SJSA1 (cell line): ENCODE results near the gene RNF187. TPM values are rescaled to one million over a fixed set of nuclear protein-coding genes. Genes with fewer than 3 reads are reported as not detected.
"Not testable (repeated sequence)": the region's sequence is repeated elsewhere in the genome, so short reads cannot be mapped to it uniquely, and the experiment has no call there.

Experiments used
- DNase-seq, 2 experiments: peaks; one replicate each; pipeline ENCODE4 v3.0.0-alpha.2; 2015 to 2020; ENCODE audit warnings: low spot score in 2 of 2, low read depth in 1 of 2
- H3K27ac ChIP-seq: fragments of 250-450 bp; sonication (Bioruptor Pico); 2 replicates; pipeline ENCODE4 v1.5.1; 2020; ENCODE audit warnings: mild to moderate bottlenecking, moderate library complexity
- H3K27me3 ChIP-seq: fragments of 250-450 bp; sonication (Bioruptor Pico); replicated peaks from 2 replicates; pipeline ENCODE4 v1.5.1; 2020; ENCODE audit warnings: mild to moderate bottlenecking, moderate library complexity
- H3K36me3 ChIP-seq: fragments of 250-450 bp; sonication (Bioruptor Pico); 2 replicates; pipeline ENCODE4 v1.5.1; 2020; ENCODE audit warnings: mild to moderate bottlenecking
- H3K4me1 ChIP-seq: fragments of 250-450 bp; sonication (Bioruptor Pico); replicated peaks from 2 replicates; pipeline ENCODE4 v1.6.1; 2021; ENCODE audit warnings: mild to moderate bottlenecking
- H3K4me3 ChIP-seq: fragments of 250-450 bp; sonication (Bioruptor Pico); 2 replicates; pipeline ENCODE4 v1.5.1; 2020; ENCODE audit warnings: mild to moderate bottlenecking
- H3K9me3 ChIP-seq: fragments of 250-450 bp; sonication (Bioruptor Pico); replicated peaks from 2 replicates; pipeline ENCODE4 v1.5.1; 2020; ENCODE audit warnings: mild to moderate bottlenecking
- total RNA-seq: library from RNA; depleted of rRNA; stranded (reverse); fragments of >200 nt; shearing (Covaris generic); gene quantifications from 2 replicates; pipeline ENCODE4 v1.2.3, GENCODE V29; 2014

Gene RNF187
- total RNA-seq, 1 experiment from 2014 or later = 36.4 TPM

GRCh38 chr1:228500143-228500734 lies 13.1 kb downstream of the RNF187 start:
- no peaks in the 10 kb centered on the region; the same call in 1 of the 2 replicates for H3K36me3 ChIP-seq
- H3K4me1 ChIP-seq = peaks cover 4% of the 10 kb centered on the region
- DNase-seq = no peak
- no peak overlapping the region for H3K4me3 ChIP-seq
- no peaks in the 10 kb centered on the region for H3K27me3 ChIP-seq
- H3K9me3 ChIP-seq = no peaks in the 10 kb centered on the region
- H3K27ac ChIP-seq = no peak overlapping the region

GRCh38 chr1:228500901-228501871 lies 14.0 kb downstream of the RNF187 start:
- Histone ChIP-seq H3K4me3 (no peak overlapping the region), H3K4me1 (peaks cover 4% of the 10 kb centered on the region)
- peak; percentile 57 to 79 for DNase-seq

GRCh38 chr1:228502522-228502921 lies 15.3 kb downstream of the RNF187 start:
- no peaks in the 10 kb centered on the region for H3K9me3 ChIP-seq
- no peaks in the 10 kb centered on the region for H3K36me3 ChIP-seq
- peaks cover 4% of the 10 kb centered on the region for H3K4me1 ChIP-seq
- H3K27me3 ChIP-seq = no peaks in the 10 kb centered on the region
- no peak for DNase-seq
- no peak overlapping the region for H3K27ac ChIP-seq
- H3K4me3 ChIP-seq = no peak overlapping the region

More at GRCh38 chr1:228500901-228501871, 14.0 kb downstream of the RNF187 start:
- Histone ChIP-seq H3K27me3 (no peaks in the 10 kb centered on the region), H3K9me3 (no peaks in the 10 kb centered on the region), H3K36me3 (no peaks in the 10 kb centered on the region), H3K27ac (no peak overlapping the region)

- H3K27me3 ChIP-seq, H3K4me1 ChIP-seq: not testable (repeated sequence)
Observed at GRCh38 chr1:228505944-228506343, 18.8 kb downstream of the RNF187 start.

GRCh38 chr1:228507961-228508652 lies 20.9 kb downstream of the RNF187 start:
- no peaks in the 10 kb centered on the region for H3K4me1 ChIP-seq
- H3K4me3 ChIP-seq = no peak overlapping the region
- no peaks in the 10 kb centered on the region for H3K9me3 ChIP-seq
- no peaks in the 10 kb centered on the region for H3K36me3 ChIP-seq
- H3K27ac ChIP-seq = no peak overlapping the region
- DNase-seq = no peak
- H3K27me3 ChIP-seq = peaks cover 3% of the 10 kb centered on the region; the same call in 1 of the 2 replicates

More at GRCh38 chr1:228505944-228506343, 18.8 kb downstream of the RNF187 start:
- H3K4me3 ChIP-seq, H3K36me3 ChIP-seq, H3K27ac ChIP-seq, DNase-seq, H3K9me3 ChIP-seq: not testable (repeated sequence)

- Histone ChIP-seq H3K9me3 (no peaks in the 10 kb centered on the region), H3K36me3 (no peaks in the 10 kb centered on the region), H3K4me1 (no peaks in the 10 kb centered on the region), H3K27me3 (peaks cover 3% of the 10 kb centered on the region; the same call in 1 of the 2 replicates), H3K27ac (no peak overlapping the region), H3K4me3 (no peak overlapping the region)
- DNase-seq = no peak
Observed at GRCh38 chr1:228508840-228509415, 21.7 kb downstream of the RNF187 start.

GRCh38 chr1:228510101-228510802 lies 23.1 kb downstream of the RNF187 start:
- DNase-seq = peak in 1 of 2 experiments; percentile 27
- Histone ChIP-seq H3K27me3 (peaks cover 3% of the 10 kb centered on the region; the same call in 1 of the 2 replicates), H3K27ac (no peak overlapping the region), H3K4me1 (no peaks in the 10 kb centered on the region), H3K9me3 (no peaks in the 10 kb centered on the region), H3K36me3 (no peaks in the 10 kb centered on the region), H3K4me3 (no peak overlapping the region)

- no peaks in the 10 kb centered on the region for H3K9me3 ChIP-seq
- no peaks in the 10 kb centered on the region for H3K4me1 ChIP-seq
- no peak overlapping the region for H3K27ac ChIP-seq
- no peak for DNase-seq
- H3K4me3 ChIP-seq = no peak overlapping the region
- peaks cover 3% of the 10 kb centered on the region for H3K27me3 ChIP-seq
- H3K36me3 ChIP-seq = no peaks in the 10 kb centered on the region
Observed at GRCh38 chr1:228510803-228511413, 23.7 kb downstream of the RNF187 start.

- no peaks in the 10 kb centered on the region for H3K9me3 ChIP-seq
- no peak overlapping the region for H3K4me3 ChIP-seq
- DNase-seq = peak in 1 of 2 experiments; percentile 32
- H3K27ac ChIP-seq = no peak overlapping the region
- H3K36me3 ChIP-seq = no peaks in the 10 kb centered on the region
- H3K4me1 ChIP-seq = no peaks in the 10 kb centered on the region
- H3K27me3 ChIP-seq = peaks cover 3% of the 10 kb centered on the region
Observed at GRCh38 chr1:228511546-228512445, 24.6 kb downstream of the RNF187 start.

GRCh38 chr1:228512781-228513198 lies 25.6 kb downstream of the RNF187 start:
- H3K4me1 ChIP-seq = no peaks in the 10 kb centered on the region
- no peak overlapping the region for H3K27ac ChIP-seq
- peak in 1 of 2 experiments; percentile 30 for DNase-seq
- H3K4me3 ChIP-seq = no peak overlapping the region
- H3K36me3 ChIP-seq = no peaks in the 10 kb centered on the region
- H3K9me3 ChIP-seq = no peaks in the 10 kb centered on the region
- peaks cover 2% of the 10 kb centered on the region for H3K27me3 ChIP-seq

GRCh38 chr1:228513236-228513900 lies 26.2 kb downstream of the RNF187 start:
- peak in 1 of 2 experiments; percentile 32 for DNase-seq
- H3K4me3 ChIP-seq = no peak overlapping the region
- no peaks in the 10 kb centered on the region; the same call in none of the 2 replicates for H3K27me3 ChIP-seq
- no peaks in the 10 kb centered on the region for H3K4me1 ChIP-seq
- H3K36me3 ChIP-seq = no peaks in the 10 kb centered on the region
- H3K27ac ChIP-seq = no peak overlapping the region
- H3K9me3 ChIP-seq = no peaks in the 10 kb centered on the region
